Erythroblast (primary cell): ENCODE measurements around the gene MRPL10.

Experiments used
- DNase-seq, 2 experiments: peaks; one replicate each; lab custom pipeline; 2025; lab: John Stamatoyannopoulos, UW
- GATA1 ChIP-seq: IDR thresholded peaks from 2 replicates; pipeline ENCODE4 v1.6.1; 2011; ENCODE audit warnings: low read depth, mild to moderate bottlenecking, control low read depth, low read length, moderate library complexity
- POLR2A ChIP-seq: IDR thresholded peaks from 2 replicates; pipeline ENCODE4 v1.6.1; 2011; ENCODE audit warnings: mild to moderate bottlenecking, low read length

Gene MRPL10

GRCh38 chr17:47850692-47851573 lies 19.6 kb upstream of the MRPL10 start, which contains the start of gene SP6:
Gene SP6, minus strand, starts transcription at chr17:47851163. Its CDS starts 2,734 bp downstream, at chr17:47848429.
- peak; percentile 27 to 64 for DNase-seq
- TF ChIP-seq GATA1 (no peak), POLR2A (no peak)

- no peak for DNase-seq
- TF ChIP-seq POLR2A, result no peak
- no peak for TF ChIP-seq GATA1
These were observed 19.0 kb upstream of the MRPL10 start for GRCh38 chr17:47850373-47850691.

- TF ChIP-seq GATA1 (no peak), POLR2A (no peak)
- DNase-seq, result no peak
These were observed 16.8 kb upstream of the MRPL10 start for GRCh38 chr17:47848198-47848513.

- TF ChIP-seq GATA1, result no peak
- TF ChIP-seq POLR2A, result no peak
- DNase-seq, result peak; percentile 28 to 37
These were observed 16.2 kb upstream of the MRPL10 start for GRCh38 chr17:47847341-47848197.

- TF ChIP-seq POLR2A, result no peak
- TF ChIP-seq GATA1, result no peak
- DNase-seq, result no peak
These were observed 15.5 kb upstream of the MRPL10 start for GRCh38 chr17:47846716-47847340.

GRCh38 chr17:47845716-47846075 lies 14.4 kb upstream of the MRPL10 start:
- DNase-seq, result no peak
- TF ChIP-seq GATA1, result no peak
- no peak for TF ChIP-seq POLR2A

GRCh38 chr17:47844814-47845715 lies 13.7 kb upstream of the MRPL10 start:
- DNase-seq, result no peak
- no peak for TF ChIP-seq POLR2A
- no peak for TF ChIP-seq GATA1

- DNase-seq, result peak in 1 of 2 experiments; percentile 33
- no peak for TF ChIP-seq GATA1
- TF ChIP-seq POLR2A, result no peak
These were observed 12.9 kb upstream of the MRPL10 start for GRCh38 chr17:47844227-47844626.

- no peak for DNase-seq
- no peak for TF ChIP-seq POLR2A
- TF ChIP-seq GATA1, result no peak
These were observed 12.0 kb upstream of the MRPL10 start for GRCh38 chr17:47843391-47843730.

- no peak for TF ChIP-seq GATA1
- TF ChIP-seq POLR2A, result no peak
- DNase-seq, result no peak
These were observed 10.3 kb upstream of the MRPL10 start for GRCh38 chr17:47841488-47842291.

DNA sequence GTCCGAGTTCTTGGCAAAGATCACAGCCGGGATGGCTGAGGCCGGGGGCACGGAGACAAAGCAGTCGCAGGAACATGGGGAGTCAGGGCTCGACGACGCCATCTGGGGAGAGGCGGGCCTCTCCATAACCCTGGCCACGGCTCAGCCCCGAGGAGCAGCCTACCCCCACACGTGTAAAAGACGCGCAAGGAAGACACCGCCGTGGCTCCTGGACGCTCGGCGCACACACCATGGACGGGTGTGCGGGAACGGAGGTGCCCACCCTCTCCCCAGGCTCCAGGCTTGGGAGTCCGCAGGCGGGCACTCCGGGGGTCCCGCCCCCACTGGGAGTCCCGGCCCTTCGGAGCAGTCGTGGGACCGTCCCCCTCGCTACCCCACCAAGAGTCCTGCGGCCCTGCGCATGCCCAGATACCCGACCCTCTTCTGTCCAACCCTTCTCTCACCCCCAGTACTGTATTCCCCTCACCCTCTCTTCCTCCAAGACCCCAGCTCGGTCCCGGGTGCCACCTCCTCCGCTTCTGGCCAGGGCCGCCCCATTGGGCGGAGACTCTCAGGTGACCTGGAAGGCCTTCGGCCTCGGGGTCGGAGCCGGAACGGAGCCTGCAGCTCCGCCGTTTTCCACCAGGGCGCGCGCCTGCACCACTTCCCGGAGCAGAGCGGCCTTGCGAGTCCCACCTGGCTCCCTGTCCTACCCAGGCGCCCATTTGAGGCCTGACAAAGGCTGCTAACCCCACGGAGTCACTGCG lies 9.6 kb upstream of the MRPL10 start, which contains the start of gene SCRN2:
Gene SCRN2, minus strand, starts transcription at position 532 of the 746 bp plus-strand sequence. Its CDS starts 430 bp downstream, at position 102.
- peak; percentile 85 to 90 for DNase-seq
- peak; percentile 38 for TF ChIP-seq POLR2A
- TF ChIP-seq GATA1, result no peak

GRCh38 chr17:47840001-47840741 lies 8.8 kb upstream of the MRPL10 start:
- DNase-seq, result no peak
- TF ChIP-seq POLR2A (no peak), GATA1 (no peak)
